ENCODE results near the gene UNG. TPM values are rescaled to one million over a fixed set of nuclear protein-coding genes. Genes with fewer than 3 reads are reported as not detected.
A peak's percentile ranks its signal among the peaks of the same experiment; 100 is the strongest.

UNG gene
- total RNA-seq, 1 experiment from 2014 or later, result 99.0 TPM

DNA sequence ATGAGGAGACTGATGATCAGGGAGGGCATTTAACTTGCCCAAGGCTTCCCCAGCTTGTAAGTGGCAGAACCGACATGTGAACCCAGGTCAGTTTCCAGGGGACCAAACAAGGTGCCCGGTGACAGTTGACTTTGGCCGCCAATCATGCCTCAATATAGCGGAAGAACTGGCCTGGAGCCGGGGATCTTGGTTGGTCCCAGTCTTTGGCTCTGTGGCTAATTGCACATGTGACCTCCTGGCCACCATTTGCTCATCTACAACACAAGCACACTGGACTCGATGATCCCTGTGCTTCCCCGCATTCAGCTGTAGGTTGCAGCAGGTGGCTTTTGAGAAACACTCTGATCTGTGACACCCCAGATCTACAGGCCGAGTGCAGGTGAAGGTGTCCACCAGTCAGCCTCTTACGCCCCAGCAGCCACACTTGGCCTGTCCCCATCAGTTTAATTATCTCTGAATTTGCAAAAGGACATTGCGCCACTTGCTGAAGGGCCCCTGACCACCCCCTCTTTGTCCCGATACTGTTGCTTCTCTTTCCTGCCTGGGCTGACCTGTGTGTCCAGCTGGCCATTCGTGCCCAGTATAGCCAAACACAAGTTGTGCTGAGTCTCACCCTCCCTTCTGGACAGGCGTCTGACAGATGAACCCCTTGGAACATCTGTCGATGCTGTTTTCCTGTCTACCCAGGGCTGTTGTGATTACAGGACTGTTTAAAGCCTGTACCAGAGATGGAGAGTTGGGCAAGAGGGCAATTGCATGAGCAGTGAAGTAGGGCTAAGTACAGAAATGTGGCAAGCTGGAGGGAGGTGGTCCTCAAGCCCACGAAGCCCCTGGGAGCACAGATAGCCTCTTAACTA is 33.1 kb downstream of the UNG start:
- Histone ChIP-seq H3K36me3 (ENCODE audit: control insufficient read depth in 1 of 2, insufficient read depth in 2 of 2, low read length in 2 of 2) (no peaks in the 10 kb centered on the region), H3K79me2 (ENCODE audit: insufficient read depth, low read length) (no peaks in the 10 kb centered on the region), H3K27ac (ENCODE audit: low read depth, low read length) (no peak overlapping the region), H2AFZ (ENCODE audit: low read depth, low read length, poor library complexity, severe bottlenecking) (peak overlapping the region; percentile 68), H3K4me1 (ENCODE audit: control insufficient read depth in 1 of 2, insufficient read depth in 2 of 2, low read length in 2 of 2) (peaks cover 5 to 12% of the 10 kb centered on the region in 2 experiments; a peak in 3 of 4 replicates), H3K9me2 (ENCODE audit: insufficient read depth) (no peaks in the 10 kb centered on the region), H3K27me3 (ENCODE audit: insufficient read depth, low read length) (no peaks in the 10 kb centered on the region), H3K9me3 (ENCODE audit: control insufficient read depth in 1 of 2, insufficient read depth in 1 of 2, low read depth in 1 of 2, low read length in 2 of 2) (no peaks in the 10 kb centered on the region), H3K4me3 (replicated peaks in 1 of 2; ENCODE audit: low read depth in 1 of 2, low read length in 2 of 2) (no peak overlapping the region), H3K4me2 (ENCODE audit: low read length) (peak overlapping the region; percentile 67), H4K20me1 (ENCODE audit: insufficient read depth) (no peaks in the 10 kb centered on the region), H3K9ac (ENCODE audit: low read length) (no peak overlapping the region)
- no peak for TF ChIP-seq RAD21 (IDR thresholded peaks at IDR 0.05; ENCODE audit: low read depth)
- no peak for TF ChIP-seq SP1 (IDR thresholded peaks at IDR 0.05; ENCODE audit: low read depth)
- no peak for TF ChIP-seq CTCF (IDR thresholded peaks at IDR 0.05 in 2 of 3, conservative IDR thresholded peaks at IDR 0.05 in 1 of 3; ENCODE audit: borderline replicate concordance in 1 of 3, insufficient read depth in 1 of 3, low read depth in 2 of 3, low read length in 2 of 3)
- no peak for TF ChIP-seq SIN3A (IDR thresholded peaks at IDR 0.05; ENCODE audit: low read depth)
- TF ChIP-seq CEBPB (IDR thresholded peaks at IDR 0.05; ENCODE audit: low read depth), result no peak
- TF ChIP-seq ZNF274 (IDR thresholded peaks at IDR 0.05; ENCODE audit: low read depth, low read length), result no peak
- TF ChIP-seq POLR2AphosphoS5 (IDR thresholded peaks at IDR 0.05; ENCODE audit: low read depth, low read length), result no peak
- RAD21 ChIA-PET (ENCODE audit: low non-redundant PET in 1 of 2, low total read pairs in 2 of 2, uncharacterized antibody in 2 of 2, unreplicated experiment in 2 of 2), result no interaction called here
- POLR2A ChIA-PET, result no interaction called here
- no TSS peak for BruUV-seq (replicated peaks)
- ATAC-seq, result no peak
- intact Hi-C loops (cut with micrococcal nuclease), result no loop called here
- DNase-seq (ENCODE audit: low read depth, low spot score), result no peak
- CTCF ChIA-PET, result interaction anchor here (1.0 kb wide), 1 partner anchor 19 kb away, joined by 5 read pairs; no protein-coding TSS in a partner anchor

Measured in HCT116 (cell line).